ENCODE results near the gene TAF4.
"Not testable (repeated sequence)": the region's sequence is repeated elsewhere in the genome, so short reads cannot be mapped to it uniquely, and the experiment has no call there.

TAF4 gene, protein sequence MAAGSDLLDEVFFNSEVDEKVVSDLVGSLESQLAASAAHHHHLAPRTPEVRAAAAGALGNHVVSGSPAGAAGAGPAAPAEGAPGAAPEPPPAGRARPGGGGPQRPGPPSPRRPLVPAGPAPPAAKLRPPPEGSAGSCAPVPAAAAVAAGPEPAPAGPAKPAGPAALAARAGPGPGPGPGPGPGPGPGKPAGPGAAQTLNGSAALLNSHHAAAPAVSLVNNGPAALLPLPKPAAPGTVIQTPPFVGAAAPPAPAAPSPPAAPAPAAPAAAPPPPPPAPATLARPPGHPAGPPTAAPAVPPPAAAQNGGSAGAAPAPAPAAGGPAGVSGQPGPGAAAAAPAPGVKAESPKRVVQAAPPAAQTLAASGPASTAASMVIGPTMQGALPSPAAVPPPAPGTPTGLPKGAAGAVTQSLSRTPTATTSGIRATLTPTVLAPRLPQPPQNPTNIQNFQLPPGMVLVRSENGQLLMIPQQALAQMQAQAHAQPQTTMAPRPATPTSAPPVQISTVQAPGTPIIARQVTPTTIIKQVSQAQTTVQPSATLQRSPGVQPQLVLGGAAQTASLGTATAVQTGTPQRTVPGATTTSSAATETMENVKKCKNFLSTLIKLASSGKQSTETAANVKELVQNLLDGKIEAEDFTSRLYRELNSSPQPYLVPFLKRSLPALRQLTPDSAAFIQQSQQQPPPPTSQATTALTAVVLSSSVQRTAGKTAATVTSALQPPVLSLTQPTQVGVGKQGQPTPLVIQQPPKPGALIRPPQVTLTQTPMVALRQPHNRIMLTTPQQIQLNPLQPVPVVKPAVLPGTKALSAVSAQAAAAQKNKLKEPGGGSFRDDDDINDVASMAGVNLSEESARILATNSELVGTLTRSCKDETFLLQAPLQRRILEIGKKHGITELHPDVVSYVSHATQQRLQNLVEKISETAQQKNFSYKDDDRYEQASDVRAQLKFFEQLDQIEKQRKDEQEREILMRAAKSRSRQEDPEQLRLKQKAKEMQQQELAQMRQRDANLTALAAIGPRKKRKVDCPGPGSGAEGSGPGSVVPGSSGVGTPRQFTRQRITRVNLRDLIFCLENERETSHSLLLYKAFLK

DNA sequence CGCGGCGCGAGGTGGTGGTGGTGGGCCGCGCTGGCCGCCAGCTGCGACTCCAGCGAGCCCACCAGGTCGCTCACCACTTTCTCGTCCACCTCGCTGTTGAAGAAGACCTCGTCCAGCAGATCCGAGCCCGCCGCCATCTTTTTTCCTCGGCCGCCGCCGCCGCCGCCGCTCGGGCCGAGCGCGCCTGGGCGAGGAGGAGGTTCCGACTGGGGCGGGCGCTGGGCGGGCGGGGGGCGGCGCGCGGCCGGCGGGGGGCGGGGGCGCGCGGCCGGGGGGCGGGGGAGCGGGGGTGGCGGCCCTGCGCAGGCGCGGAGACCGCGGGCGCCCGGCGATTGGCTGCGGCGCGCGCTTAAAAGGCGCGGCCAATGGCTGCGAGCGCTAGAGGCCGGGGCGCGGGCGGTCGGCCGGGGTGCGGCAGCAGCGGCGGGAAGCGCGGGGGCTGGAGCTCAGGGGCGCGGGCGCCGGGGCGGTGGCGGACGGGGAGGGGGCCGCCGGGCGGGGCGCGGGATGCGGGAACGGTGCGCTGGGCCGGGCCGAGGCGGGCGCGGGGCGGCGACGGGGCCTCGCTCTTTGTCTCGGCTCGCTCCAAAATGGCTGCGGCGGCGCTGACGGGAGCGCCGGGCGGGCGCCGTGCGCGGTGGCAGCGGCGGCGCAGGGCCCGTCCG, at the start of gene TAF4:
Gene TAF4, minus strand, starts transcription at position 208 of the 665 bp plus-strand sequence. Its CDS starts 71 bp downstream, at position 137.
- in situ Hi-C loops (cut with HindIII; ENCODE audit: low sequenced_read_pairs), result no loop called here

DNA sequence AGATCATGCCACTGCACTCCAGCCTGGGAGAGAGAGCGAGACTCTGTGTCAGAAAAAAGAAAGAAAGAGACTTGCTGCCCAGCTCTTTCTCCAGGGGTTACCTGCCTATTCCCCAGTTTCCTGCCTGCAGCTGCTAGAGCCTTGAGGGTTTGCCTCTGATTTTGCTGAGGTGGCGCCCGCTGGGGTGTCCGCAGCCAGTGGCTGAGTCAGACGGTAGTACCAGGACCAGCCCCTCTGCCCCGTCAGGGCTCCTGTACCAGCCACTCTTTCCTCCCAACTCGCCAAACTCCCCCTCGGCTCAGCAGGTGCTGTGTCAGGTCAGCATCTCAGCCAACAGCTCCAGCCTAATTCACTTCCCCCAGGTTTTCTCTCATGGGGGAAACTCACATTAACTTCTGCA, 49.2 kb upstream of the TAF4 start:
- in situ Hi-C loops (cut with HindIII; ENCODE audit: low sequenced_read_pairs), result no loop called here

DNA sequence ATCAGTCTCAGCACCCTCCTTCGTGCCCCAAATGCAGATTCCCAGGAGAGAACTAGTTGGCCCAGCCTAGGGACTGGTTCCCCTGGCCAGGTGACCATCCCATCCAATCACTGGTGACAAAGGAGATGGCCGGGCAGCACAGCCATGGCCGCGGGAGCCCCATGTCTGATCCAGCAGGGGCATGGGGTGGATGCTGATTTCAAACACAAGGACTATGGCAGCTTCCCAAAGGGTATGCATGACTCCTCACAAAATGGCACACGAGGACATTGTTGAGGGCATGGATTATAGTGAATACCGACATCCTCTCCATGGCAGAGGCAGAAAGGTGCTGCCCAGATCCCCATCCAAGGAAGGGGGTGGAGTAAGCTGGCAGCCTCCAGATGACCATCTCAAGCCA, 46.7 kb upstream of the TAF4 start:
- in situ Hi-C loops (cut with HindIII; ENCODE audit: low sequenced_read_pairs), result no loop called here

DNA sequence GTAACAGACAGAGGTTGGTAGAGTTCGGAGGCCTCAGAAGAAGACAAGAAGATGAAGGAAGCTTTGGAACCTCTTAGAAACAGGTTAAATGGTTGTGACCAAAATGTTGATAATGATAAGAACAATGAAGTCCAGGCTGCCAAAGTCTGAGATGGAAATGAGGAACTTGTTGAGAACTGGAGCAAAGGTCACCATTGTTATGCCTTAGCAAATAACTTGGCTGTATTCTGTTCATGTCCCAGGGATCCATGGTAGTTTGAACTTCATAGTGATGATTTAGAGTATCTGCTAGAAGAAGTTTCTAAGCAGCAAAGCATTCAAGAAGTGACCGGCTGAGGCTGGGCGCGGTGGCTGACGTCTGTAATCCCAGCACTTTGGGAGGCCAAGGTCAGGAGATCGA, 45.5 kb upstream of the TAF4 start:
- in situ Hi-C loops (cut with HindIII; ENCODE audit: low sequenced_read_pairs), result no loop called here

DNA sequence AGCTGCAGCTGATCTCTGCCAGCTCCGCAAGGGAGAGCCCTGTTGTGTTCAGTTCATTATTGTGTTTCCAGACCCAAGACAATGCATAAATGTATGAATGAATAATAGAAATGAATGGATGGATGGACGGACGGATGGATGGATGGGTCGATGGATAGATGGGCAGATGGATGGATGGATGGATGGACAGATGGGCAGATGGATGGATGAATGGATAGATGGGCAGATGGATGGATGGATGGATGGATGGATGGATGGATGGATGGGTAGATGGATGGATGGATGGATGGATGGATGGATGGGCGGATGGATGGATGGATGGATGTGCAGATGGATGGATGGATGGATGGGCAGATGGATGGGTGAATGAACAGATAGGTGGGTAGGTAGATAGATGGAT, 39.9 kb upstream of the TAF4 start:
- in situ Hi-C loops (cut with HindIII; ENCODE audit: low sequenced_read_pairs), result no loop called here

DNA sequence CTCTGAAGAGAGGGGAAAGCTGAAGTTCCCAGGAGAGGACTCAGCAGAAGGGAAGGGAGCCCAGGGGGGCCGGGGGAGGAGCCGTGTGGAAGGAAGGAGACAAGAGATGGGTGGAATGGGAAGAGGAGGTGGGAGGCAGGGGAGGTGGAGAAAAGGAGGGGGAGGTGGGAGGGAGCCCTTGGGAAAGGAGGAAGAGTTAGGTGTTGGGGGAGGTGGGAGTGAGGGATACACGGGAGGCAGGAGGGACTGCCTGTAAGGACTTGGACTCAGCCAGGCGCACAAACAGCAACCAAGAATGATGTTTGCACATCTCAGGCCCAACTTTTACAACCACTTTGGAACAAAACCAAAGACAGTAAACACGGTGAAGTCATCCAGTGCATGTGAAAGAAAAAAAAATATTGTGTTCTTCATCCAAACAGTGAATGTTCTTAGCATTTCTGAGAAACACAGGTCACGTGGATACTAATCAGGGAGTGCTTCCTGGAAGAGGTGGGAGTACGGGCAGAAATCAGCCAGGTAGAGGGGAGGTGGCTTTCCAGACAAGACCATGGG, 39.2 kb upstream of the TAF4 start:
- in situ Hi-C loops (cut with HindIII; ENCODE audit: low sequenced_read_pairs), result no loop called here

DNA sequence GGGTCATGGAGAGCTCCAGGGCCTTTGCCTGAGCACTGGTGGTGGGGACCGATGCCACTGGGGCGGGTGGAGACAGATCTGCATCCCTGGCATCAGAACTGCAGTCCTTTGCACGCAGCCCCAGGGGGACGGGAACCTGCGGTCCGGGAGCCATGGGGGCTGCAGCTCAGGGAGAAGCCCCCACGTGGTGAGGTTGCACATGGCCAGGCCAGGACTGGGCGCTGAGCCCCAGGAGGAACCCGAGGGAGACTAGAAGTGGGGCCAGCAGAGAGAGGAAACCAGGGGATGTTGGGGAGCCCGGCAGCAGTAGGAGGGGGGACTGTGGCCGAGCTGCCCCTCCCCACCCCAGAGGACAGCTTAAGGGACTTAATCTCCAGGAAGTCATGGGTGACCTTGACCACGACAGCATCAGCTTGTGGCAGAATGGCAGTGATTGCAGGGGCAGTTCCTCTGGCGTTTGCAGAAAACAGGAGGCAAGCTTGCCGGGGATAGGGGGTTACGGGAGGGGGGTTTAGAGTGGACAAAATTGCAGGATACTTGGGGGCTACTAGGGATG, 38.6 kb upstream of the TAF4 start:
- in situ Hi-C loops (cut with HindIII; ENCODE audit: low sequenced_read_pairs), result no loop called here

DNA sequence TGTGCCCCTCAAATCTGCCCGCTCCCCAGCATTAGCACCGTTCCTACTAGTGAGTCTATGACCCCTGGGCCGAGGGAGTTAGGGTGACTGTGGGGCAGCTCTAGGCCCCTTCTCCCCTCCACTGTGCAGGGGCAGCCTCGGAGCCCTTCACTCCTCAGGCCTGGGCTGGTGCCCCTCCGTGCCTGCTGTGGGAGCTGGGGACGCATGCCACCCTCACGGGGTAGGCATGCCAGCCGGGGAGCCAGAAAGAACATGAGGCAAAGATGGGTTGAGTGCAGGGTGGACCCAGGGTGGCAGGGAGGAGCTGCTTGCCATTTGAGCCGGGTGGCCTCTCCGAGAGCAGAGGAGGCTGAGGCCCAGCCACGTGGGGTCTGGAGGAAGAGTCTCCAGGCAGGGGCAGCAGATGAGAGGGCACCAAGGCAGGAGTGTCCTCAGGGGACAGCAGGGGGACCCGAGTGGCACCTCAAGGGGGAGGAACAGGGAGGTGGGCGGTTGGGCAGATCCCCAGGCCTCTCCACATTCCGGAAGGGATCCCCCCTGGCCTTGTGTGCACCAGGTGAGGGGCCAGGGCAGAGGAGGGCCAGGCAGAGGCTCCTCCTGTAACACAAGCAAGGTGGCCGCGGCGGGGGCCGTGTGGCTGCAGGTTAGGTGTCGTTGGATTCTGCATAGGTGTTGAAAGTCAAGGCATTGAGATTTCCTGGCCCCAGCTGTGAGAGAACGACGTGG, 38.0 kb upstream of the TAF4 start:
- in situ Hi-C loops (cut with HindIII; ENCODE audit: low sequenced_read_pairs), result no loop called here

DNA sequence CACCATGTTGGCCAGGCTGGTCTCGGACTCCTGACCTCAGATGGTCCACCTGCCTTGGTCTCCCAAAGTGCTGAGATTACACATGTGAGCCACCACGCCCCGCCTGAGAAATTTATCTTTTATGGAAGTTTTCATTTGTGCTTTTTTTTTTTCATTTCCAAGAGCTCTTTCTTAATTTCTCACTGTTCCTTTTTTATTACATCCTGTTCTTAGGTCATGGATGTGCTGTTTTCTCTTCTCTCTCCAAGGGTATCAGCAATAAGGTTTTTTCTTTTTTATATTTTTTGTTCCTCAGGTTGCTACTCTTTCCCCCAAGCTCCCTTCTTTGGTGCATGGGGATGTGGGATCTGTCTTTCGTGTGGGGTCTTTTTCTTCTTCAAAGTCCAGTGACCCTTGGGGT, 35.4 kb upstream of the TAF4 start:
- in situ Hi-C loops (cut with HindIII; ENCODE audit: low sequenced_read_pairs), result no loop called here

DNA sequence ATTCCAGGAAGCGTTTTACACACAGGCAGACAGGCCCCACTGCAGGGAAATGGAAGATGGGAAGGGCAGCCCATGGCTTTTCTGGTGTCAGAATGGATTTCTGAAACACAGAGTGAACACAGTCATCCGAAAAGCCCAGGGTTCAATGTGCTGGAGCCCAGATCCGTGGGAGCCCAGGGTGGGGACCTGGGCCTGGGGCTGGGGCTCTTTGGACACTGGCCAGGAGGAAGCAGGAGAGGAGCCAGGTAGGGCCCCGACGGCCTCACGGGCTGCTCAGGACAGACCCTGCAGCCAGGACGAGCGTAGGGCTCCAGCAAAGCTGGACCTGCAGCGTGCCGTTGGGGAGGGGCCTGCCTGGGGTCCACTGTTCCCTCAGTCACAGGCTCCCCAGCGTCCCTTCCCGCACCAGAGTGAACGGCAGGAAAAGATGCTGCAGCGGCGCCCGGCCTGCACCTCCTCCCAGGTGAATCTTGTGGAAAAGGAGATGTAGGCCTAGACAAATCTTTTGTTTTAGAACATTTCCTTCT, 32.3 kb upstream of the TAF4 start:
- in situ Hi-C loops (cut with HindIII; ENCODE audit: low sequenced_read_pairs), result no loop called here

DNA sequence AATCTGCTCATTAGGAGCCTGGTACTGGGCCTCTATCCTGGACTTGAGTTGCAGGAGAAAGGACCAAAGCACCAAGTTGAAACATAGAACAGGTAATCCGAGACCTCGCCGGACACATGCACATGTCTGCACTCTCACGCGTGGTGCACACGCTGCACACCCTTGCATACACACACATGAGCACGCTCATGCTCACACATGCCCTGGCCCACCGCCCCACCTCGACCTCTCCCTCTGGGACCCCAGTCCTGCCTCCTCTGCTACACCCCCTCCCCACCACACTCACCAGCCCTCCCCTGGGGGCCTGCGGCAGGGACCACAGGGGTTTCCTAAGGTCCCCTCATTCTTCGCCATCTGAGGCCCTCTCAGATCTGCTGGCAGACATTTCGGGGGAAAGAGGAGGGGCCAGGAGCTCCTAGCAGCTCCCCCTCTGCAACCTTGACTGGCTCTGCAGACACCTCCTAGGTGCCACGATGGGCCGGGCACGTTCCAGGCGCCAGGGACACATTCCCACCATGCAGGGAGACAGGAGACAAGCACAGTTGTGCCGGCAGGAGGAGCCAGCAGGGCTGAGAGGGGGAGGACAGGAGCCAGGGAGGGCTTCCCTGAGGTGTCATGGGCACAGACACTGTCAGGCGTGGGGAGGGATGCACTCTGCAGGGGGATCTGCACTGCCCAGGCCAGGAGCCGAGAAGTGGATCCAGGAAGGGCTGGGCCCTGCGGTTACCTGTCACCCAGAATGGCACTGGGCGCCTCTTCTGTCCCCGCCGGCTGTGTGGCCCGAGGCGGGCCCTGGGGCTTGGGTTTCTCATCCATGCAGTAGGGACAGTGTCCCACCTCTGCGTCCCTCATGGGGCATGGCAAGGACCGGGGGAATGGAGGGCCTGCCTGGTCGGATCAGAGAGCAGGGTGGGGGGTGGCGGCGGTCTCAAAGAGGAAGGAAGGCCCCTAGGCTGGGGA, 31.0 kb upstream of the TAF4 start:
- in situ Hi-C loops (cut with HindIII; ENCODE audit: low sequenced_read_pairs), result no loop called here

DNA sequence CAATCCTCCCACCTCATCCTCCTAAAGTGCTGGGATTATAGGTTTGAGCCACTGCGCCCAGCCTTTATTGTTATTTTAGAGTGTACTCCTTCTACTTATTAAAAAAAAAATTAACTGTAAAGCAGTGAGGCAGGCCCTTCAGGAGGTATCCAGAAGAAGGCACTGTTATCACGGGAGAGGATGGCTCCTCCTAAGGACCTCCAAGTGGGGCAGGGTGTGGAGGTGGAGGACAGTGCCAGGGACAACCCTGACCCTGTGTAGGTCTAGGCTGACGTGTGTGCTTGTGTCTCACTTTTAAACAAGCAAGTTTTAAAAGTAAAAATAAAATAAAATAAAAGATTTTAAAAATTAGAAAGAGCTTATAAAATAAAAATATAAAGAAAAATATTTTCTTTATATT, 23.7 kb upstream of the TAF4 start:
- in situ Hi-C loops (cut with HindIII; ENCODE audit: low sequenced_read_pairs), result no loop called here

DNA sequence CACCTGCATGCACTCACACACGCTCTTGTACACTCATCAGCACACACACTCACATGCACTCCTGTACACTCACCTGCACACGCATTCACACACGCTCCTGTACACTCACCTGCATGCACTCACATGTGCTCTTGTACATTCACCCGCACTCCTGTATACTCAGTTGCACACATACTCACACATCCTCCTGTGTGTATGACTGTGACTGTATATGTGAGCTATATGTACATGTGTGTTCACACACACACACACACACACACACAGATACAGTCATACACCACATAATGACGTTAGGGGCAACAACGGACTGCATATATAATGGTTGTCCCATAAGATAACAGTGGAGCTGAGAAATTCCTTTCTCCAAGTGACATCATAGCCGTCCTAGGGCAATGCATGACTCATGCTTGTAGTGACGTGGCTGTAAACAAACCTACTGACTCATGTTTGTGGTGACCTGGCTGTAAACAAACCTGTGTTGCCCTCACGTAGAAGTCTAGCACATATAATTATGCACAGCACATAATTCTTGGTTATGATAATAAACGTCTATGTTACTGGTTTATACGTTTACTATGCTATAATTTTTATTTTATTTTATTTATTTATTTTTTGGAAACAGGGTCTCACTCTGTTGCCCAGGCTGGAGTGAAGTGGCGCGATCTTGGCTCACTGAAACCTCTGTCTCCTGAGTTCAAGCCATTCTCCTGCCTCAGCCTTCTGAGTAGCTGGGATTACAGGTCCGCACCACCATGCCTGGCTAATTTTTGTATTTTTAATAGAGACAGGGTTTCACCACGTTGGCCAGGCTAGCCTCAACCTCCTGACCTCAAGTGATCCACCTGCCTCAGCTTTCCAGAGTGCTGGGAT, 22.8 kb upstream of the TAF4 start:
- in situ Hi-C loops (cut with HindIII; ENCODE audit: low sequenced_read_pairs), result no loop called here

DNA sequence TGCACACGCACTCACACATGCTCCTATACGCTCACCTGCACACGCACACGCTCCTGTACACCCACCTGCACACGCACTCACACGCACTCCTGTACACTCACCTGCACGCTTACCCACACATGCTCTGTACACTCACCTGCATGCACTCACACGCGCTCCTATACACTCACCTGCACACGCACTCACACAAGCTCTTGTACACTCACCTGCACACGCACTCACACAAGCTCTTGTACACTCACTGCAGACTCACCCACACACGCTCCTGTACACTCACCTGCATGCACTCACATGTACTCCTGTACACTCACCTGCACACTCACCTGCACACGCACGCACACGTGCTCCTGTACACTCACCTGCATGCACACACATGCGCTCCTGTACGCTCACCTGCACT, 22.0 kb upstream of the TAF4 start:
- in situ Hi-C loops (cut with HindIII; ENCODE audit: low sequenced_read_pairs), result no loop called here

DNA sequence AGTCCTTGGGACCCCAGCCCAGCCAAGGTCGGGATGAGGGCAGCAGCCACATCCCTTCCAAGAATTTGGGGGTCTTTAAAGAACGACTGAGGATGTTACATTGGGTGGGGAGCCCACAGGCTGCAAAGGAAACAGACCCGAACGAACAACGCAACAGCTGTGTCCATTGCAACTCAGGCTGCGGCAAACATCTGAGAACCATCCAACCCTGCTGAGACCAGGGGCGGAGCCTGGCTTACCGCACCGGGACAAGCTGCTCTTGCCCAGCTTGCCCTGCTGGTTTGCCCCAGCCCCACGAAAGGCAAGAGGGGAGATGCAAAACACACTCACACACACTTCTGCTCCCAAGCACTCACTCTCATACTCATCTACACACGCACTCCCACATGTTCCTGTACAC, 21.5 kb upstream of the TAF4 start:
- in situ Hi-C loops (cut with HindIII; ENCODE audit: low sequenced_read_pairs), result no loop called here

DNA sequence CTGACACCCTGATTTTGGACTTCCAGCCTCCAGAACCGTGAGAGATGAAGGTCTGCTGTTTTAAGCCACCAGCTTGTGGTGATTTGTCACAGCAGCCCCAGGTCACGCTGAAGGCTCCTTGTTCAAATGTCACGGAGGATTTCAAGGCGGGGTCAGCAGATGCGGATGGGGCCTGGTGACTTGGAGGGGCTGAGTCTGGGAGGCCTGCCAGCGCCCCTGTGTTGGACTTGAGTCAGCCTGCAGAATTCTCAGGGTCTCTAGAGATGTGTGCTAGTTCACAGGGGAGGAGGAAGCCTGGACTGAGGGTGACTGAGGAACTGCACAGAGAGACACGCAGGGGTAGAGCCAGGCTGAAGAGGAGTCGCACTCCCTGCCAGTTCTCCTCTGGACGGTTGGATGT, 19.5 kb upstream of the TAF4 start:
- in situ Hi-C loops (cut with HindIII; ENCODE audit: low sequenced_read_pairs), result no loop called here

DNA sequence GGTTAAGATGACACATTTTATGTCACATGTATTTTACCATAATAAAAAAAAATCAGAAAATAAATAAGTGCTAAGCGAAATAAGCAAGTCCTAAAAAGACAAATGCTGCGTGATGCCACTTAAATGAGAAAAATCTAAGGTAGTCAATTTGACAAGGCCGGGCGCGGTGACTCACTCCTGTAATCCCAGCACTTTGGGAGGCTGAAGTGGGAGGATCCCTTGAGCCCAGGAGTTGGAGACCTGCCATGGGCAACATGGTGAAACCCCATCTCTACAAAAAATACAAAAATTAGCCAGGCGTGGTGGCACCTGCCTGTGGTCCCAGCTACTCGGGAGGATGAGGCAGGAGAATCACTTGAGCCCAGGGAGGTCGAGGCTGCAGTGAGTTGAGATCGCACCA, 18.5 kb upstream of the TAF4 start:
- in situ Hi-C loops (cut with HindIII; ENCODE audit: low sequenced_read_pairs), result not testable (repeated sequence)

DNA sequence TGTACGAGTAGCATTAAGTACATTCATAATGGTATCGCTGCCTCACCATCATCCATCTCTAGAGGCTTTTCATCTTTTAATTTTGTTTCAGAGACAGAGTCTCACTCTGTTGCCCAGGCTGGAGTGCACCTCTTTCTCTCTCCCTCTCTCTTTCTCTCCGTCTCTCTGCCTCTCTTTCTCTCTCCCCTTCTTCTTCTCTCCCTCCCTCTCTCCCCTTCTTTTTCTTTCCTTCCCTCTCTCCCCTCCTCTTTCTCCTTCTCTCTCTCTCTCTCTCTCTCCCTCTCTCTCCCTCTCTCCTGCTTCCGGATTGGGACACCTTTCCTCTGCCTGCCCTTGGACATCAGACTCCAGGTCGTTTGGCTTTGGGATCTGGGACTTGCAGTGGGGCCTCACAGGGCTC, 17.6 kb upstream of the TAF4 start:
- in situ Hi-C loops (cut with HindIII; ENCODE audit: low sequenced_read_pairs), result no loop called here

Data from DLD1 (cell line).